Activated CD4-positive, alpha-beta T cell treated with anti-CD3 and anti-CD28 coated beads, Interleukin-2, Interleukin-4, amounts not matched to agents 100 ng/mL and 50 ng/mL, durations not matched to agents 16 hours and 8 hours (primary cell): ENCODE measurements around the gene FAM83F.

Experiments
- DNase-seq: peaks from one replicate; pipeline ENCODE4 v3.0.0-alpha.2; 2020; ENCODE audit warnings: low spot score

Gene FAM83F

DNA sequence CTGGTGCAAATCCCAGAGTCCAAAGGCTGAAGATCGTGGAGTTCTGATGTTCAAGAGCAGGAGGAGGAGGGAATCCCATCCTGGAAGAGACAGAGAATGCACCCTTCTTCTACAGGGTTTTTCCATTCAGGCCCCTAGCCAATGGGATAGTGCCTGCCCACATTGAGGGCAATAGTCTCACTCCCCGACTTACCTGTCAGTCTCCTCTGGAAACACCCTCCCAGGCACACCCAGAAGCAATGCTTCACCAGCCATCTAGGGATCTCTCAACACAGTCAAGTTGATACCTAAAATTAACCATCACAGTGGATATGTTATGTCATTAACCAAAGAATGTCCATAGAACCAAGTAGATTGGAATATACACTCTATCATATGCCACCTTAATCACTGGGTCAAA is 72.9 kb downstream of the FAM83F start:
- DNase-seq = no peak

DNA sequence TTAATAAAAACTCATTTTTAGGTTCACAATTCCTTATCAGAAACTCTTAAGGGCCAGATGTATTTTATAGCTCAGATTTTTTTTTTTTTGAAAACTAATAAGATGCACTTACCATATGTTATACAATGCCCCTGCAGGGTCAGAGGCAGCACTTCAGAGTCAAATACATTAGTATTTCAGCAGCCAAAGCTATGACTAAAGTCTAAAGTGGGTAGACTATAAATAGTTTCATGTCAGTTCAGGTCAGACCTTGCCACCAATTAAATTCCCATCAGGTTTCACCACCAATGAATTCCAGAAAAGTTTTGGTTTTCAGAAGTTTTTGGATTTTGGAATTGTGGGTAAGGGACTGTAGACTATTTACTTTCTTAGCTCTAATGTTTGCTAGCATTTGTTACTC is 75.9 kb downstream of the FAM83F start:
- no peak for DNase-seq

DNA sequence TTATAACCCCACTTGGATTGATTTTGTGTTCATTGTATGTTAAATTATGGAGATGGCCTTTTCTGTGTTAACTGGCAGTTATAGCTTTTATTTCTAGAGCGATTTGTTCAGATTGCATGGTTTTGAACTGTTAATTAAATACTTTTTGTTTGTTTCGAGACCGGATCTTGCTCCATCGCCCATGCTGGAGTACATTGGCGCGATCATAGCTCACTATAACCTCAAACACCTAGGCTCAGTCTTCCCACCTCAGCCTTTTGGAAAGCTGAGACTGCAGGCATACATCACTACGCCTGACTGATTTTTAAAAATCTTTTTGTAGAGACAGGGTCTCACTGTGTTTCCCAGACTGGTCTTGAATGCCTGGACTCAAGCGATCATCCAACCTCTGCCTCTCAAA is 77.0 kb downstream of the FAM83F start:
- DNase-seq = no peak

DNA sequence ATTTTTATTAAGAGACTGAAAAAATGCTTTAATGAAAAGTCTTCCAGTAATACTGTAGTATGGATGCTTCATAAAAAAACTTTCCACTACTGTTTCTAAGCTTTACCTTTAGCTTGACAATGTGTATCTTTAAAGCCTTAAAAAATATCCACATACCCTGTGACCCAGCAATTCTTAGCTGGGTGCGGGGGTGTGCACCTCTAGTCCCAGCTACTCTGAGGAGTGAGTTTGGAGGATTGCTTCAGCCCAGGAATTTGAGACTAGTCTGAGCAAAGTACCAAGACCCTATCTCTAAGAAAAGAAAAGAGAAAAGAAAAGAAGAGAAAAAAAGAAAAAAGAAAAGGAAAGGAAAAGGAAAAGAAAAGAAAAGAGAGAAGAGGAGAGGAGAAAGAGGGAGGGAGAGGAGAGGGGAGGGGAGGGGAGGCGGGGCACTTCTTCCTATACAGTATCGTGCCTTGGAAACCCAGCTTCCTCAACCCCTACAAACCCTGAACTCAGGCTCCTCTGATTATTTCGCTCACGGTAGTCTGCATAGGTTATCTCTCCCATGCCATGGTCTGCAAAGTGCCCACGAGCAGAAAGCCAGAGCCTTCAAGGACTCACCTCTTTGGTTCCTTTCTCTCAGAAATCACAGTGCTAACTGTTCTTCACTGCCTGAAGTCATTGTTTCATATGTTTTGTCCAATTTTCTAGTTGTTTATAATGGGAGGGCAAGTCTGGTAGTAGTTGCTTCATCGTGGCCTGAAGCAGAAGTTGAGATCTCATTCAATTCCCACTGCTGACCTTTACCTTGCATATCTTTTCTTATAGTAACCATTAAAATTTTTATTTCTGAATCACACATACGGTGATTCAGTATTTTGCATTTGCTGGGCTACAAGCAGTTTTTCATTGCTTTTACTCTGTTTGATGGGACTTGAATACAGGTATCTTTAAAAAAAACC is 82.2 kb downstream of the FAM83F start:
- no peak for DNase-seq

DNA sequence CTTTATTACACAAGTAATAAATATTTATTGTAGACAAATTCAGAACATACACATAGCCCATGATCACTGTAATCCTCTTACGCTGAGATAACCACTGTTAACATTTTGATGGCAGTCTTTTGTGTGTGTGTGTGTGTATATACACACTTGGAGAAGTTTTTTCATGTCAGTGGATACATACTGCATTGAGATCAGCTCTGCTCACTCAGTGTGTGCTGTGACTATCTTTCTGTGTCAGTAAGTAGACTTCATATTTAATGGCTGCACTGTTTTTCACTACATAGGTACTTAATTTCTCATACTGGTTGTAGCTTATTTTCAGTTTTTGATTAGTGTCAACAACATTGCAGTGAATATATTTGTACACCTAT is 82.9 kb downstream of the FAM83F start:
- DNase-seq = no peak

DNA sequence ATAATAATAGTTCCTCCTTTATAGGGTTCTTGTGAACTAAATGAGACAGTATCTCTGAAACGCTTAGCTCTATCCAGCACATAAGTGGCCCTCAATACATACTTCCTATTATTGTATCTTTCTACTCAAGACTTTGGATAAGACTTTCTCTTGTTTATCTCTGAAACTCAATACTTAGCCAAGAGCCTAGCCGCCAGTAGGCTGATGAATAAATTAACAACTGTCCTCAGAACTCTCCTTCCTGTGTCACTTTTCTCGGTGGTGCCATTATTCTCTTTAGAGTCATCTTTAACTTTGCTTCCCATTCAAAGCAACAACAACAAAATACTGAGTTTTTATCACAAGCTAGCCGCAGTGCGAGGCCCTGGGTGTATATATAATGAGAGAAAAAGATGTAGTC is 86.9 kb downstream of the FAM83F start:
- DNase-seq = no peak

DNA sequence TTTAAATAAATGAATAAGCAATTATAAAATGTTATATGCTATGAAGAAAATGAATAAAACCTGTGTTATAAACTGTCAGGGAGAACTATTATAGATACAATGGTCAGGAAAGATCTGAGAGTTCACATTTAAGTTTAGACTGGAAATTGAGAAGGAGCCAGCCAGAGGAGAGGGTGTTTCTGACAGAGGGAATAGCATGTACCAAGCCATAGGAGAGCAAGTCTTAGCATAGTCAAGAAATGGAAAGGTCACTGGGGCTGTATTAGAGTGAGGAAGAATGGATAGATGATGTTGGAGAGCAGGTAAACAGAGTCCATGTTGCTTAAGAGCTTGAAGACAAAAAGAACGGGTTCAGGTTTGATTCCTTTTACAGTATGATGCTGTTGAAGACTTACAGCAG is 87.4 kb downstream of the FAM83F start:
- DNase-seq = no peak

DNA sequence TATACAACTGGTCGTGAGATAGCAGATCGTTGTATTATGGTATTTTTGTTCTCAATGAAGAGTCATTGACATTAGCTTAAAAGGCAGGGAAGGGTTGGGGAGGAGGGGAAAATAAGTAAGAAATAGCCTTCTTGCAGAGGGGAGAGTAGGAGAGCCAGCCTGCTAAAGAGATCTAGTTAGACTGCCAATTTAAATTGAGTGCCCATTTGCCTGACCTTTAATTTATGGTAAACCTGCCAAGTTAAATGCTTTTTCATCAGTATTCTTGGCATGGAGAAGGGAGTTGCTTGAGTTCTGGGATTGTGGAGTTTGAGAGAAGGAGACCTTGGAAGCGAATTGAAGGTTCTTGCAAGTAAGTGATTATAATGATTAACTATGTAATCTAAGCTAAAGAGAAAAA is 89.0 kb downstream of the FAM83F start:
- DNase-seq = no peak

DNA sequence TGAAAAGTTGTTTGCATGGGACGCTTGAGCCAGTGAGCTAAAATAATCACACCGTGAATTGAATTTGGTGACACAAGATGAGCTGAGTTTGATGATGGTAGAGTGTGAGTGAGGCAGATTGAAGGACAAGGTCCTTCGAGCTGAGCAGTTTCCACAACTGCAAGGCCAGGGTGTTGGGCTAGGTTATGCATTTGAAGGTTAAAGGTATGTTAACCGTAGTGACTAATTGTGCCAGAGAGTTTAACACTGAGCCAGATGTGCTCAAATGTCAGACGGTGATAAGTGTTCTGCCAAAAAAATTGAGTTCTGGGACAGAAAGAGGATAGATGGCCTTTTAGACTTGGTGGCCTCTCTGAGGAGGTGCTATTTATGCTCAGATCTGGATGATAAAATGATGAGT is 89.5 kb downstream of the FAM83F start:
- no peak for DNase-seq

DNA sequence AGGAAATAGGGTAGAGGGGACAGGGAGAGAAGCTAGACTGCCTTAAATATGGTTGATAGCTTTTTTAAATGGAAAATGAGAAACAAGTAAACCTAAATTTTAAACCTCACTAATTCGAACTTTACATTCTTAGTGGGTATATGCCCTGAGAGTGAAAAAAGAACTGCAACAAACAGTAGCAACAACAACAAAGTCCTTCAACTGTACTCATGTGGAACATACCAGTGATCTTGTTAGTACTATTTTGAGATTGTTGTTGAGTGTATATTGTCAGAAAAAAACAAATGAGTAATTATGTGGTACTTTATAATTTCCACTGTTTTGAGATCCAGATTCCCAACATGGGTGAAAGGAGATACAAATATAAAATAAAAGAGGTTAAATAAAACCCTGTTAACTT is 94.1 kb downstream of the FAM83F start:
- no peak for DNase-seq
